Right lobe of liver (tissue), 6 donors: ENCODE results near the gene OTP. TPM values are rescaled to one million over a fixed set of nuclear protein-coding genes. Genes with fewer than 3 reads are reported as not detected.

Experiments used
- ATAC-seq, 4 donors: fragments of 200-7000 bp; cut with Tn5 transposase; one replicate each; pipeline ENCODE4 v1.9.1; 2020; ENCODE audit warnings: mild to moderate bottlenecking in 4 of 4, moderate library complexity in 4 of 4
- DNase-seq, 3 donors: peaks; one replicate each; pipeline ENCODE4 v3.0.0-alpha.2; 2020
- H3K27ac ChIP-seq, 3 donors: fragments of 200-600 bp; one replicate each; pipeline ENCODE4 v1.8.0; 2022
- H3K27me3 ChIP-seq, 2 donors: fragments of 200-600 bp; one replicate each; pipeline ENCODE4 v1.8.0; 2022
- H3K36me3 ChIP-seq, 4 donors: fragments of 200-600 bp; sonication (generic) in 1 of 4; one replicate each; pipeline versions ENCODE4 v1.5.1 to v1.8.0; 2017 to 2022; ENCODE audit warnings: control low read depth in 1 of 4
- H3K4me1 ChIP-seq, 4 donors: fragments of 200-600 bp; sonication (generic) in 1 of 4; one replicate each; pipeline versions ENCODE4 v1.5.1 to v1.8.0; 2017 to 2022; ENCODE audit warnings: control low read depth in 1 of 4
- H3K4me3 ChIP-seq, 3 donors: fragments of 200-600 bp; one replicate each; pipeline ENCODE4 v1.8.0; 2022
- H3K9me3 ChIP-seq, 4 donors: fragments of 200-600 bp; sonication (generic) in 1 of 4; one replicate each; pipeline versions ENCODE4 v1.5.1 to v1.8.0; 2017 to 2022; ENCODE audit warnings: control low read depth in 1 of 4
- CTCF ChIP-seq, 4 donors: fragments of 200-600 bp in 3 of 4; fragments of 450-650 bp in 1 of 4; IDR thresholded peaks; one replicate each; pipeline versions ENCODE4 v1.5.1 to v1.8.0; 2016 to 2022; ENCODE audit warnings: antibody characterized with exemption in 4 of 4, mild to moderate bottlenecking in 2 of 4
- POLR2A ChIP-seq: fragments of 450-650 bp; IDR thresholded peaks from one replicate; pipeline ENCODE4 v1.6.1; 2017; ENCODE audit warnings: antibody characterized with exemption, mild to moderate bottlenecking
- WGBS: methylation state at CpG from one replicate; pipeline ENCODE4 v1.1.6; 2018; ENCODE audit warnings: low coverage, low lambda C conversion rate; ENCODE audit not compliant: insufficient coverage; ENCODE audit errors: missing lambda C conversion rate; 5-methylcytosine and 5-hydroxymethylcytosine counted together
- intact Hi-C, 2 donors: fragments of 100-400 bp; cut with DNase I; formaldehyde crosslinking; loops; one replicate each; pipeline versions ENCODE4 v1.11.2 to v1.14.1; 2022
- long read RNA-seq: library from polyadenylated mRNA; unstranded; transcript quantifications from one replicate; pipeline ENCODE4 v2.0.0, GENCODE V29; 2019
- total RNA-seq, 6 experiments: library from RNA; depleted of rRNA in 2 of 6; stranded (reverse); fragments of >200 nt in 2 of 6; fragmentation: NEBNext Ultra II Directional in 3 of 6; extraction: Animal tissue kit (Norgen Biotek cat#: 25700) in 3 of 6; gene quantifications; one replicate each; pipeline versions ENCODE4 v1.1.0 to v1.2.4, GENCODE V29; 2016 to 2023
- donor health status: DM: no; HTN: yes; CAD: no.
- donor health status: DM: no; HTN: no; CAD: no.
- donor health status: DM: no; HTN: no; CAD: no.
- donor health status: DM: no; HTN: yes; CAD: no.
- donor health status: DM: no; HTN: yes; CAD: no.

The OTP gene
- total RNA-seq = not detected
- long read RNA-seq = 0 reads

GRCh38 chr5:77637998-77638762 lies at the start of gene OTP:
Gene OTP (minus strand): TSS chr5:77638713. CDS start chr5:77638549, 164 bp downstream.
- TF ChIP-seq CTCF (IDR thresholded peaks at IDR 0.05) (no peak), POLR2A (no peak)
- DNase-seq (no peak), ATAC-seq (no peak)
- intact Hi-C loops = no loop called here
- Histone ChIP-seq H3K27me3 (peaks cover 44 to 89% of the 10 kb centered on the region in 2 donors), H3K27ac (no peak within 1 kb of the TSS), H3K36me3 (no peaks in the 10 kb centered on the region), H3K4me3 (no peak within 1 kb of the TSS), H3K4me1 (peaks cover 0 to 4% (median 0%) of the 10 kb centered on the region in 4 donors), H3K9me3 (no peaks in the 10 kb centered on the region)
- WGBS = 10% methylated on average over 23 of the region's 24 CpGs

- 87% methylated on average over 6 of the region's 6 CpGs for WGBS
- no peak for ATAC-seq
Observed at GRCh38 chr5:77683171-77683732, 44.7 kb upstream of the OTP start.

GRCh38 chr5:77670526-77670925 lies 32.0 kb upstream of the OTP start:
- WGBS = 60% methylated on average over 3 of the region's 3 CpGs
- no peak overlapping the region for H3K27ac ChIP-seq
- ATAC-seq = no peak

More at GRCh38 chr5:77683171-77683732, 44.7 kb upstream of the OTP start:
- H3K27ac ChIP-seq = no peak overlapping the region
- no peak overlapping the region for H3K4me3 ChIP-seq
- H3K9me3 ChIP-seq = no peaks in the 10 kb centered on the region
- intact Hi-C loops = no loop called here
- H3K36me3 ChIP-seq = peaks cover 0 to 2% (median 0%) of the 10 kb centered on the region in 4 donors
- TF ChIP-seq POLR2A (no peak), CTCF (IDR thresholded peaks at IDR 0.05) (no peak)
- H3K4me1 ChIP-seq = no peaks in the 10 kb centered on the region
- no peak for DNase-seq
- H3K27me3 ChIP-seq = no peaks in the 10 kb centered on the region

GRCh38 chr5:77669677-77670076 lies 31.2 kb upstream of the OTP start:
- DNase-seq = no peak
- H3K27ac ChIP-seq = no peak overlapping the region
- H3K9me3 ChIP-seq = no peaks in the 10 kb centered on the region
- no CpG with 5 or more reads among the region's 1 CpG for WGBS
- no peaks in the 10 kb centered on the region for H3K27me3 ChIP-seq
- ATAC-seq = no peak
- H3K36me3 ChIP-seq = no peaks in the 10 kb centered on the region
- H3K4me3 ChIP-seq = no peak overlapping the region
- intact Hi-C loops = no loop called here
- no peaks in the 10 kb centered on the region for H3K4me1 ChIP-seq
- TF ChIP-seq POLR2A = no peak
- no peak for TF ChIP-seq CTCF (IDR thresholded peaks at IDR 0.05)

More at GRCh38 chr5:77670526-77670925, 32.0 kb upstream of the OTP start:
- intact Hi-C loops = no loop called here
- Histone ChIP-seq H3K4me3 (no peak overlapping the region), H3K4me1 (no peaks in the 10 kb centered on the region), H3K36me3 (no peaks in the 10 kb centered on the region), H3K9me3 (no peaks in the 10 kb centered on the region), H3K27me3 (no peaks in the 10 kb centered on the region)
- no peak for DNase-seq
- TF ChIP-seq CTCF (IDR thresholded peaks at IDR 0.05) = no peak
- TF ChIP-seq POLR2A = no peak
